H1 (cell line): Measurements from ENCODE around the gene OSTF1. TPM values are rescaled to one million over a fixed set of nuclear protein-coding genes. Genes with fewer than 3 reads are reported as not detected.

Experiments used
- CTCF ChIA-PET: fragments of 300-600 bp; sonication (Branson Sonifier 250); formaldehyde crosslinking; loops from one replicate; lab custom pipeline; 2021; ENCODE audit not compliant: partially characterized antibody; lab: Charles Lee
- POLR2A ChIA-PET: fragments of 300-600 bp; sonication (Branson Sonifier 250); formaldehyde crosslinking; loops from one replicate; lab custom pipeline; 2021; ENCODE audit warnings: inconsistent platforms; ENCODE audit not compliant: partially characterized antibody; lab: Charles Lee
- DNase-seq, 2 experiments: peaks; one replicate each; pipeline versions ENCODE4 v3.0.0 to v3.0.0-alpha.2; 2010 to 2022; ENCODE audit warnings: low spot score in 2 of 2, low read depth in 1 of 2, mixed read lengths in 1 of 2
- FAIRE-seq: peaks from 2 replicates; lab custom pipeline; 2011; peaks lifted over from hg19 to GRCh38; lab: Jason Lieb, UNC
- H2AFZ ChIP-seq: 2 replicates; pipeline ENCODE4 v1.8.1; 2012; ENCODE audit warnings: low read length, inconsistent platforms
- H2AK5ac ChIP-seq: 2 replicates; pipeline ENCODE4 v1.6.1; 2013; ENCODE audit warnings: low read depth, low read length
- H2BK120ac ChIP-seq: replicated peaks from 2 replicates; pipeline ENCODE3; 2013; ENCODE audit warnings: low read depth, low read length, inconsistent platforms
- H2BK12ac ChIP-seq: 2 replicates; pipeline ENCODE4 v1.6.1; 2013; ENCODE audit warnings: low read depth, low read length
- H2BK15ac ChIP-seq: 2 replicates; pipeline ENCODE4 v1.6.1; 2013; ENCODE audit warnings: low read length
- H2BK20ac ChIP-seq: 2 replicates; pipeline ENCODE4 v1.6.1; 2013; ENCODE audit warnings: low read length
- H2BK5ac ChIP-seq: 2 replicates; pipeline ENCODE4 v1.6.1; 2013; ENCODE audit warnings: low read depth, low read length
- H3K14ac ChIP-seq: 2 replicates; pipeline ENCODE4 v1.6.1; 2013; ENCODE audit warnings: inconsistent platforms; ENCODE audit not compliant: insufficient read length
- H3K18ac ChIP-seq: 2 replicates; pipeline ENCODE4 v1.6.1; 2013; ENCODE audit warnings: low read length; ENCODE audit errors: extremely low read depth
- H3K23ac ChIP-seq: 2 replicates; pipeline ENCODE4 v1.6.1; 2013; ENCODE audit warnings: inconsistent platforms; ENCODE audit not compliant: insufficient read length
- H3K23me2 ChIP-seq: 2 replicates; pipeline ENCODE4 v1.6.1; 2013; ENCODE audit warnings: low read depth, low read length
- H3K27ac ChIP-seq: 2 replicates; pipeline ENCODE4 v1.6.1; 2011; ENCODE audit warnings: low read depth, low read length, inconsistent platforms
- H3K27me3 ChIP-seq, 4 experiments: replicated peaks in 1 of 4; 1 replicate in 1 of 4; 2 replicates in 3 of 4; pipeline versions ENCODE4 v1.6.1 to v1.8.1; 2011 to 2013; ENCODE audit warnings: low read length in 3 of 4, mild to moderate bottlenecking in 3 of 4, inconsistent platforms in 2 of 4, mixed read lengths in 2 of 4, moderate library complexity in 1 of 4; ENCODE audit not compliant: control insufficient read depth in 3 of 4, insufficient read depth in 3 of 4; ENCODE audit errors: extremely low read depth in 1 of 4
- H3K36me3 ChIP-seq, 4 experiments: 2 replicates each; pipeline versions ENCODE4 v1.6.1 to v1.8.1; 2011 to 2013; ENCODE audit warnings: mild to moderate bottlenecking in 4 of 4, low read length in 3 of 4, moderate library complexity in 2 of 4, control low read depth in 1 of 4, inconsistent platforms in 1 of 4; ENCODE audit not compliant: insufficient read depth in 4 of 4, control insufficient read depth in 2 of 4
- H3K4ac ChIP-seq: replicated peaks from 2 replicates; pipeline ENCODE3; 2013; ENCODE audit warnings: low read length, low read depth, mixed read lengths, inconsistent platforms; ENCODE audit not compliant: insufficient read length
- H3K4me1 ChIP-seq, 4 experiments: replicated peaks in 1 of 4; 1 replicate in 1 of 4; 2 replicates in 3 of 4; pipeline versions ENCODE4 v1.6.1 to v1.8.1; 2011 to 2013; ENCODE audit warnings: low read length in 3 of 4, inconsistent platforms in 2 of 4, mixed read lengths in 1 of 4; ENCODE audit not compliant: insufficient read depth in 4 of 4, control insufficient read depth in 3 of 4
- H3K4me2 ChIP-seq, 2 experiments: 2 replicates each; pipeline versions ENCODE4 v1.6.1 to v1.8.1; 2011 to 2013; ENCODE audit warnings: low read depth in 2 of 2, low read length in 2 of 2, control low read depth in 1 of 2, inconsistent platforms in 1 of 2, mild to moderate bottlenecking in 1 of 2; ENCODE audit not compliant: insufficient read depth in 1 of 2
- H3K4me3 ChIP-seq, 4 experiments: fragments of 200-600, 300-600 bp in 1 of 4; sonication (generic), shearing (Covaris generic), sonication (Bioruptor Twin) in 1 of 4; 2 replicates each; pipeline versions ENCODE4 v1.5.1 to v1.8.1; 2011 to 2016; ENCODE audit warnings: low read length in 4 of 4, low read depth in 3 of 4, control low read depth in 2 of 4, inconsistent platforms in 2 of 4, mild to moderate bottlenecking in 2 of 4, mixed read lengths in 1 of 4, moderate library complexity in 1 of 4; ENCODE audit not compliant: insufficient read depth in 2 of 4; ENCODE audit errors: extremely low read depth in 1 of 4
- H3K56ac ChIP-seq: replicated peaks from 2 replicates; pipeline ENCODE3; 2013; ENCODE audit warnings: low read depth, mild to moderate bottlenecking, mixed read lengths, low read length, inconsistent platforms; ENCODE audit not compliant: insufficient read length
- H3K79me1 ChIP-seq: 2 replicates; pipeline ENCODE4 v1.6.1; 2013; ENCODE audit warnings: low read depth, low read length, control low read depth
- H3K79me2 ChIP-seq, 2 experiments: 2 replicates each; pipeline versions ENCODE4 v1.6.1 to v1.8.1; 2012 to 2013; ENCODE audit warnings: low read length in 2 of 2, mild to moderate bottlenecking in 2 of 2, inconsistent platforms in 1 of 2; ENCODE audit not compliant: insufficient read depth in 2 of 2, control insufficient read depth in 1 of 2
- H3K9ac ChIP-seq, 4 experiments: replicated peaks in 1 of 4; 1 replicate in 1 of 4; 2 replicates in 3 of 4; pipeline versions ENCODE4 v1.6.1 to v1.8.1; 2011 to 2013; ENCODE audit warnings: low read depth in 3 of 4, low read length in 3 of 4, control low read depth in 2 of 4, mild to moderate bottlenecking in 2 of 4, moderate library complexity in 2 of 4, inconsistent platforms in 1 of 4; ENCODE audit errors: extremely low read depth in 1 of 4
- H3K9me3 ChIP-seq, 2 experiments: 2 replicates each; pipeline versions ENCODE4 v1.6.1 to v1.8.1; 2012 to 2013; ENCODE audit warnings: mild to moderate bottlenecking in 2 of 2, moderate library complexity in 2 of 2, control low read depth in 1 of 2, inconsistent platforms in 1 of 2, low read depth in 1 of 2, low read length in 1 of 2, mixed read lengths in 1 of 2; ENCODE audit not compliant: insufficient read depth in 2 of 2
- H4K20me1 ChIP-seq, 2 experiments: replicated peaks in 1 of 2; 2 replicates each; pipeline versions ENCODE3 to v1.8.1; 2011 to 2013; ENCODE audit warnings: inconsistent platforms in 2 of 2, low read length in 2 of 2, mild to moderate bottlenecking in 1 of 2; ENCODE audit not compliant: insufficient read depth in 2 of 2, control insufficient read depth in 1 of 2
- H4K5ac ChIP-seq: 2 replicates; pipeline ENCODE4 v1.6.1; 2013; ENCODE audit warnings: low read length, low read depth, mixed read lengths, inconsistent platforms; ENCODE audit not compliant: insufficient read length
- H4K8ac ChIP-seq: 2 replicates; pipeline ENCODE4 v1.8.0; 2013; ENCODE audit warnings: mild to moderate bottlenecking, moderate library complexity, low read length, inconsistent platforms; ENCODE audit not compliant: insufficient read depth; ENCODE audit errors: extremely low read depth
- H4K91ac ChIP-seq: replicated peaks from 2 replicates; pipeline ENCODE3; 2013; ENCODE audit warnings: low read length, mixed read lengths, inconsistent platforms; ENCODE audit not compliant: insufficient read length
- CBX5 ChIP-seq: fragments of 300-800, 300-1000 bp; sonication (generic); IDR thresholded peaks from 2 replicates; pipeline ENCODE4 v1.7.1; 2016; ENCODE audit warnings: antibody characterized with exemption, low read length, low read depth
- CBX8 ChIP-seq: fragments of 300-800, 300-1000 bp; sonication (generic); IDR thresholded peaks from 2 replicates; pipeline ENCODE4 v1.7.1; 2016; ENCODE audit warnings: low read depth, low read length, borderline replicate concordance
- CHD1 ChIP-seq: IDR thresholded peaks from 2 replicates; pipeline ENCODE4 v1.6.1; 2012; ENCODE audit warnings: low read depth, low read length, improper control_type of control experiment
- EZH2 ChIP-seq: fragments of 200-600 bp; sonication (generic); IDR thresholded peaks from 2 replicates; pipeline ENCODE4 v1.7.1; 2012; ENCODE audit warnings: low read depth, mild to moderate bottlenecking, moderate library complexity, low read length, inconsistent platforms; ENCODE audit not compliant: severe bottlenecking
- HDAC6 ChIP-seq: IDR thresholded peaks from one replicate; pipeline ENCODE4 v1.7.1; 2012; ENCODE audit warnings: low read depth, mild to moderate bottlenecking, inconsistent platforms, low read length, moderate library complexity
- MAFK ChIP-seq: IDR thresholded peaks from 2 replicates; pipeline ENCODE4 v1.6.1; 2012; ENCODE audit warnings: low read depth, mild to moderate bottlenecking, improper control_type of control experiment, low read length
- RFX5 ChIP-seq: IDR thresholded peaks from 2 replicates; pipeline ENCODE4 v1.6.1; 2011; ENCODE audit warnings: low read depth, low read length, improper control_type of control experiment, borderline replicate concordance
- SP2 ChIP-seq: IDR thresholded peaks from 2 replicates; pipeline ENCODE4 v1.6.1; 2012; ENCODE audit warnings: mild to moderate bottlenecking, low read length, inconsistent platforms
- SP4 ChIP-seq: IDR thresholded peaks from 2 replicates; pipeline ENCODE4 v1.6.1; 2012; ENCODE audit warnings: low read length, inconsistent platforms
- TCF12 ChIP-seq: IDR thresholded peaks from 2 replicates; pipeline ENCODE4 v1.6.1; 2011; ENCODE audit warnings: low read depth, mild to moderate bottlenecking, low read length
- TEAD4 ChIP-seq: IDR thresholded peaks from 2 replicates; pipeline ENCODE4 v1.6.1; 2012; ENCODE audit warnings: low read depth, low read length, inconsistent platforms, mixed read lengths
- ZNF274 ChIP-seq: IDR thresholded peaks from 2 replicates; pipeline ENCODE4 v1.7.0; 2012; ENCODE audit warnings: low read length, borderline replicate concordance; ENCODE audit errors: extremely low read depth
- WGBS, 2 experiments: shearing (Covaris generic) in 1 of 2; methylation state at CpG; one replicate each; pipeline versions ENCODE4 v1.1.6 to v1.1.7; 2013 to 2015; ENCODE audit warnings: low lambda C conversion rate in 2 of 2, mixed read lengths in 2 of 2, inconsistent platforms in 1 of 2, low coverage in 1 of 2, missing lambda C conversion rate in 1 of 2; ENCODE audit not compliant: insufficient replicate concordance in 2 of 2, insufficient coverage in 1 of 2, insufficient read length in 1 of 2; ENCODE audit errors: extremely low coverage in 1 of 2, missing lambda C conversion rate in 1 of 2; 5-methylcytosine and 5-hydroxymethylcytosine counted together
- polyA plus RNA-seq, 7 experiments: library from polyadenylated mRNA; depleted of rRNA in 3 of 7; stranded (reverse) in 5 of 7; unstranded in 2 of 7; fragments of >200 nt in 5 of 7; fragments of 200-250 nt in 2 of 7; gene quantifications; 1 replicate in 5 of 7; 2 replicates in 1 of 7; 4 replicates in 1 of 7; pipeline versions ENCODE4 v1.2.1 to v1.2.3, GENCODE V29; 2011 to 2013; ENCODE audit warnings: missing spikeins in 2 of 7, mixed read lengths in 2 of 7
- total RNA-seq: library from RNA; stranded (reverse); fragmentation: NEBNext Ultra II Directional; extraction: Animal tissue kit (Norgen Biotek cat#: 25700); gene quantifications from 2 replicates; pipeline ENCODE4 v1.2.1, GENCODE V29; 2021
- TF ChIP-seq, protein P1 (sequence below): IDR thresholded peaks from 2 replicates; pipeline ENCODE4 v1.6.1; 2012; ENCODE audit warnings: inconsistent platforms

Gene OSTF1
- total and polyA plus RNA-seq, 2 of the 8 experiments (the other 6 are each of a cell fraction or from before 2014, with no cell fraction given), result 5.0 to 18.9 TPM

GRCh38 chr9:75112789-75113188 lies 24.5 kb downstream of the OSTF1 start:
- Histone ChIP-seq H3K14ac (no peak overlapping the region), H3K23me2 (no peaks in the 10 kb centered on the region), H3K4me3 (no peak overlapping the region), H2BK120ac (no peak overlapping the region), H3K23ac (no peak overlapping the region), H3K27me3 (no peaks in the 10 kb centered on the region), H3K18ac (no peak overlapping the region), H3K4me2 (no peak overlapping the region), H3K36me3 (no peaks in the 10 kb centered on the region), H3K56ac (no peak overlapping the region), H4K8ac (no peak overlapping the region), H3K9me3 (no peaks in the 10 kb centered on the region), H3K9ac (no peak overlapping the region), H2AK5ac (no peak overlapping the region), H3K79me1 (no peaks in the 10 kb centered on the region), H2AFZ (no peak overlapping the region), H4K91ac (no peak overlapping the region), H3K4ac (no peak overlapping the region), H2BK5ac (no peak overlapping the region), H3K79me2 (no peaks in the 10 kb centered on the region), H2BK12ac (no peak overlapping the region), H4K20me1 (no peaks in the 10 kb centered on the region), H3K27ac (no peak overlapping the region), H2BK15ac (no peak overlapping the region), H4K5ac (no peak overlapping the region), H2BK20ac (no peak overlapping the region), H3K4me1 (no peaks in the 10 kb centered on the region; a peak in 1 of 7 replicates)
- no peak for DNase-seq
- ChIA-PET CTCF (no interaction called here), POLR2A (no interaction called here)
- WGBS, 2 experiments, result 91% methylated on average over 4 of the region's 4 CpGs; no CpG with 5 or more reads in 1 of the 2 experiments
- no peak for FAIRE-seq
- no peak for TF ChIP-seq CHD1
- TF ChIP-seq EZH2, result no peak
- no peak for TF ChIP-seq SP4
- TF ChIP-seq CBX8, result no peak
- TF ChIP-seq ZNF274, result no peak
- TF ChIP-seq TEAD4, result no peak
- TF ChIP-seq HDAC6, result no peak
- TF ChIP-seq RFX5, result no peak
- TF ChIP-seq, protein P1, sequence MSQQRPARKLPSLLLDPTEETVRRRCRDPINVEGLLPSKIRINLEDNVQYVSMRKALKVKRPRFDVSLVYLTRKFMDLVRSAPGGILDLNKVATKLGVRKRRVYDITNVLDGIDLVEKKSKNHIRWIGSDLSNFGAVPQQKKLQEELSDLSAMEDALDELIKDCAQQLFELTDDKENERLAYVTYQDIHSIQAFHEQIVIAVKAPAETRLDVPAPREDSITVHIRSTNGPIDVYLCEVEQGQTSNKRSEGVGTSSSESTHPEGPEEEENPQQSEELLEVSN, result no peak
- no peak for TF ChIP-seq SP2
- no peak for TF ChIP-seq MAFK
- TF ChIP-seq TCF12, result no peak
- TF ChIP-seq CBX5, result no peak
